Umbilical cord (tissue), 2 donors: ENCODE results near the gene EXOSC5. TPM values are rescaled to one million over a fixed set of nuclear protein-coding genes. Genes with fewer than 3 reads are reported as not detected.
"Not testable (repeated sequence)": the region's sequence is repeated elsewhere in the genome, so short reads cannot be mapped to it uniquely, and the experiment has no call there.

Experiments
- DNase-seq: peaks from one replicate; pipeline ENCODE4 v3.0.0-alpha.2; 2015; ENCODE audit warnings: low spot score
- total RNA-seq: library from RNA; depleted of rRNA; stranded (reverse); fragments of >200 nt; gene quantifications from one replicate; pipeline ENCODE4 v1.2.3, GENCODE V29; 2014; ENCODE audit warnings: low replicate concordance; ENCODE audit not compliant: insufficient read depth

The EXOSC5 gene
- total RNA-seq, 1 donor from 2014 or later: 15.9 TPM

GRCh38 chr19:41350735-41351338 is 46.3 kb downstream of the EXOSC5 start:
- DNase-seq: peak; percentile 68

- not testable (repeated sequence) for DNase-seq
Observed at GRCh38 chr19:41346916-41347315, 50.2 kb downstream of the EXOSC5 start.

DNA sequence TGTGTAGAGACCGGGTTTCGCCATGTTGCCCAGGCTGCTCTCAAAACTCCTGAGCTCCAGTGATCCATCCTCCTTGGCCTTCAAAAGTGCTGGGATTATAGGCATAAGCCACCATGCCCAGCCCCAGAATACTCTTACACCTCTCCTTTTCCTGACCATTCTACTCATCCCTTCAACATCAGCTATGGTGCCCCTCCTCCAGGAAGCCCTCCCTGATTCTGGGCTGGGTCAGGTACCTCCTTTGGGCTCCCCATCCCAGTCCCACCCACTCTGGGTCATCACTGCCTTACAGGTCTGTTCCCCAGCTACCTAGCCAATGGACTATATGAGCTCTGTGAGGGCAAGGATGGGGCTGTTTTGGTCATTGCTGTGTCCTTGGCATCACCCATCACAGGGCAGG is 53.0 kb downstream of the EXOSC5 start:
- no peak for DNase-seq

- DNase-seq: no peak
Observed at GRCh38 chr19:41341669-41342490, 55.3 kb downstream of the EXOSC5 start.

DNA sequence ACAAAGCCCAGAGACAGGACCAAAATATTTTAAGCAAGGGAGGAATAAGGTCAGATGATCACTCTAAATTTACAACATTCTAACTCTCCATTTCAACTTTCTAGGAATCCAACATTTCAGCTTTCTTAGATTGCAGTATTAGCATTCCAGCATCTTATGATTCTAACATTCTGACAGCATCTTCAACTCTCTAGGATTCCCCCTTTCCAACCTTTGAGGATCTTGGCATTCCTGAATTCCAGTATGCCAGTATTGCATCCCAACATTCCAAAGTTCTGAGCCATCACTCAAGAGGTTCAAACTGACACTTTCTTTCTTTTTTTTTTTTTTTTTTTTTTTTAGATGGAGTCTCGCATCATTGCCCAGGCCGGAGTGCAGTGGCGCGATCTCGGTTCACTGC is 57.2 kb downstream of the EXOSC5 start:
- DNase-seq: no peak

Other genes starting within 250 kb of the EXOSC5 start
- gene CYP2S1, start 204.1 kb downstream of the EXOSC5 start, total RNA-seq: 1.2 TPM
- gene AXL, start 178.1 kb downstream of the EXOSC5 start, total RNA-seq: 104 TPM
- gene HNRNPUL1, start 133.0 kb downstream of the EXOSC5 start, total RNA-seq: 56.8 TPM
- 5.1 TPM for gene CCDC97, start 87.2 kb downstream of the EXOSC5 start, total RNA-seq
- 13.2 TPM for gene TGFB1, start 43.4 kb downstream of the EXOSC5 start, total RNA-seq
- 2.2 TPM for gene B9D2, start 33.2 kb downstream of the EXOSC5 start, total RNA-seq
- 32.0 TPM for gene TMEM91, start 20.8 kb downstream of the EXOSC5 start, total RNA-seq
- gene BCKDHA, start 459 bp upstream of the EXOSC5 start, total RNA-seq: 31.1 TPM
- not detected for gene B3GNT8, start 30.0 kb upstream of the EXOSC5 start, total RNA-seq
- 20.9 TPM for gene DMAC2, start 42.6 kb upstream of the EXOSC5 start, total RNA-seq
- not detected for gene ERICH4, start 45.8 kb upstream of the EXOSC5 start, total RNA-seq
- not detected for gene CEACAM21, start 178.8 kb upstream of the EXOSC5 start, total RNA-seq
- gene CEACAM4, start 229.7 kb upstream of the EXOSC5 start, total RNA-seq: not detected